K562 (cell line): ENCODE measurements around the gene SAP25.

Experiments
- ARID2 ChIP-seq: fragments of 450-650 bp; IDR thresholded peaks from 2 replicates; pipeline ENCODE4 v1.6.1; 2017; ENCODE audit warnings: antibody characterized with exemption, mild to moderate bottlenecking
- ELF1 ChIP-seq: fragments of 200-800 bp; sonication (Bioruptor generic); IDR thresholded peaks from 2 replicates; pipeline ENCODE4 v1.6.1; 2016; ENCODE audit warnings: missing genetic modification characterization, missing compliant biosample characterization
- GTF2F1 ChIP-seq: IDR thresholded peaks from 2 replicates; pipeline ENCODE4 v1.6.1; 2011; ENCODE audit warnings: low read depth, low read length, improper control_type of control experiment
- HIVEP1 ChIP-seq: fragments of 250-450 bp; sonication (Bioruptor Pico); IDR thresholded peaks from 2 replicates; pipeline ENCODE4 v1.4.0; 2020; ENCODE audit warnings: mild to moderate bottlenecking
- HNRNPUL1 ChIP-seq: fragments of 200-400 bp; formaldehyde crosslinking; IDR thresholded peaks from 2 replicates; pipeline ENCODE4 v1.6.1; 2017; ENCODE audit warnings: low read length
- SAFB2 ChIP-seq: fragments of 200-400 bp; formaldehyde crosslinking; IDR thresholded peaks from 2 replicates; pipeline ENCODE4 v1.6.1; 2018; ENCODE audit warnings: borderline replicate concordance, low read length, low read depth, moderate library complexity; ENCODE audit not compliant: severe bottlenecking

GRCh38 chr7:100556541-100556940, 17.2 kb downstream of the SAP25 start:
- TF ChIP-seq GTF2F1 (no peak), ELF1 (no peak), HNRNPUL1 (no peak), ARID2 (no peak), HIVEP1 (CRISPR knock-in tag) (no peak), SAFB2 (no peak)
